HCT116 (cell line): Measurements from ENCODE around the gene STYXL2. TPM values are rescaled to one million over a fixed set of nuclear protein-coding genes. Genes with fewer than 3 reads are reported as not detected.
A peak's percentile ranks its signal among the peaks of the same experiment; 100 is the strongest.

Source experiments
- ATAC-seq: fragments of 200-7000 bp; cut with Tn5 transposase; 2 replicates; pipeline ENCODE4 v1.9.1; 2020; ENCODE audit warnings: mild to moderate bottlenecking, moderate library complexity
- BruUV-seq: library from RNA; stranded (reverse); fragments of 400-500 nt; replicated peaks from 2 replicates; lab custom pipeline; 2021; lab: Mats Ljungman, UMichigan
- CTCF ChIA-PET: fragments of 300-600 bp; sonication (Branson Sonifier 250); formaldehyde crosslinking; loops from one replicate; lab custom pipeline; 2021; ENCODE audit warnings: antibody characterized with exemption; lab: Charles Lee
- POLR2A ChIA-PET: fragments of 300-600, 350-600 bp; sonication (Branson Sonifier 250); formaldehyde crosslinking; loops from one replicate; lab custom pipeline; 2021; ENCODE audit warnings: antibody characterized with exemption; lab: Charles Lee
- RAD21 ChIA-PET, 2 experiments: fragments of 300-600 bp; sonication (Branson Sonifier 250); formaldehyde crosslinking; loops; one replicate each; lab custom pipeline; 2023; ENCODE audit warnings: low total read pairs in 2 of 2; ENCODE audit not compliant: uncharacterized antibody in 2 of 2, unreplicated experiment in 2 of 2, low non-redundant PET in 1 of 2; lab: Charles Lee
- DNase-seq: peaks from one replicate; pipeline ENCODE4 v3.0.0-alpha.2; 2010; ENCODE audit warnings: low read depth, low spot score
- H2AFZ ChIP-seq: fragments of 200-600 bp; shearing (Covaris generic), sonication (generic); 2 replicates; pipeline ENCODE4 v1.6.1; 2017; ENCODE audit warnings: low read depth, mixed run types, mixed read lengths, antibody characterized with exemption, low read length; ENCODE audit not compliant: poor library complexity, severe bottlenecking
- H3K27ac ChIP-seq: 2 replicates; pipeline ENCODE4 v1.5.1; 2012; ENCODE audit warnings: low read depth, low read length
- H3K27me3 ChIP-seq: fragments of 200-600 bp; sonication (generic); 2 replicates; pipeline ENCODE4 v1.6.1; 2016; ENCODE audit warnings: mixed run types, low read length, mixed read lengths; ENCODE audit not compliant: insufficient read depth
- H3K36me3 ChIP-seq, 2 experiments: fragments of 200-500 bp in 1 of 2; fragments of 200-600 bp in 1 of 2; sonication (Bioruptor generic) in 1 of 2; sonication (generic) in 1 of 2; 2 replicates each; pipeline versions ENCODE4 v1.5.1 to v1.6.1; 2014 to 2016; ENCODE audit warnings: low read length in 2 of 2, inconsistent platforms in 1 of 2, mixed read lengths in 1 of 2, mixed run types in 1 of 2; ENCODE audit not compliant: insufficient read depth in 2 of 2, control insufficient read depth in 1 of 2
- H3K4me1 ChIP-seq, 2 experiments: fragments of 200-600 bp in 1 of 2; sonication (generic) in 1 of 2; 2 replicates each; pipeline versions ENCODE4 v1.5.1 to v1.6.1; 2012 to 2017; ENCODE audit warnings: low read length in 2 of 2, inconsistent platforms in 1 of 2, mild to moderate bottlenecking in 1 of 2, mixed read lengths in 1 of 2, mixed run types in 1 of 2, moderate library complexity in 1 of 2; ENCODE audit not compliant: insufficient read depth in 2 of 2, control insufficient read depth in 1 of 2
- H3K4me2 ChIP-seq: fragments of 200-600 bp; sonication (generic); 2 replicates; pipeline ENCODE4 v1.6.1; 2017; ENCODE audit warnings: mixed run types, low read length, mixed read lengths
- H3K4me3 ChIP-seq, 2 experiments: fragments of 200-600 bp in 1 of 2; sonication (generic) in 1 of 2; replicated peaks in 1 of 2; 2 replicates each; pipeline ENCODE4 v1.5.1; 2011 to 2016; ENCODE audit warnings: low read length in 2 of 2, control low read depth in 1 of 2, low read depth in 1 of 2, mild to moderate bottlenecking in 1 of 2, mixed read lengths in 1 of 2, mixed run types in 1 of 2
- H3K79me2 ChIP-seq: fragments of 200-600 bp; sonication (generic); 2 replicates; pipeline ENCODE4 v1.6.1; 2017; ENCODE audit warnings: mild to moderate bottlenecking, mixed run types, low read length, moderate library complexity, mixed read lengths; ENCODE audit not compliant: insufficient read depth
- H3K9ac ChIP-seq: fragments of 200-600 bp; sonication (generic); 2 replicates; pipeline ENCODE4 v1.6.1; 2016; ENCODE audit warnings: low read length, mixed read lengths
- H3K9me2 ChIP-seq: fragments of 200-600 bp; sonication (generic), shearing (Covaris generic); 2 replicates; pipeline ENCODE4 v1.6.1; 2017; ENCODE audit warnings: mixed run types, mild to moderate bottlenecking, moderate library complexity; ENCODE audit not compliant: insufficient read depth
- H3K9me3 ChIP-seq, 2 experiments: fragments of 200-500 bp in 1 of 2; fragments of 200-600 bp in 1 of 2; sonication (Bioruptor generic) in 1 of 2; sonication (generic) in 1 of 2; 2 replicates each; pipeline ENCODE4 v1.6.1; 2014 to 2017; ENCODE audit warnings: low read length in 2 of 2, mixed read lengths in 2 of 2, inconsistent platforms in 1 of 2, low read depth in 1 of 2, mild to moderate bottlenecking in 1 of 2, mixed run types in 1 of 2, moderate library complexity in 1 of 2; ENCODE audit not compliant: control insufficient read depth in 1 of 2, insufficient read depth in 1 of 2
- H4K20me1 ChIP-seq: fragments of 200-600 bp; sonication (generic), shearing (Covaris generic); 2 replicates; pipeline ENCODE4 v1.6.1; 2017; ENCODE audit warnings: mixed run types, mild to moderate bottlenecking, moderate library complexity; ENCODE audit not compliant: insufficient read depth
- CTCF ChIP-seq, 3 experiments: fragments of 200-600 bp in 1 of 3; sonication (generic) in 1 of 3; IDR thresholded peaks in 2 of 3; conservative IDR thresholded peaks in 1 of 3; 2 replicates each; pipeline ENCODE4 v1.5.1; 2012 to 2017; ENCODE audit warnings: low read depth in 2 of 3, low read length in 2 of 3, antibody characterized with exemption in 1 of 3, borderline replicate concordance in 1 of 3, control low read depth in 1 of 3, mild to moderate bottlenecking in 1 of 3, mixed read lengths in 1 of 3, mixed run types in 1 of 3, moderate library complexity in 1 of 3; ENCODE audit not compliant: insufficient read depth in 1 of 3
- EGR1 ChIP-seq: IDR thresholded peaks from 2 replicates; pipeline ENCODE4 v1.6.1; 2012; ENCODE audit warnings: low read depth
- ELF1 ChIP-seq: IDR thresholded peaks from 2 replicates; pipeline ENCODE4 v1.6.1; 2012; ENCODE audit warnings: low read depth, borderline replicate concordance
- EZH2phosphoT487 ChIP-seq: fragments of 200-600 bp; IDR thresholded peaks from 2 replicates; pipeline ENCODE4 v1.6.1; 2018; ENCODE audit warnings: antibody characterized with exemption, borderline replicate concordance
- FOSL1 ChIP-seq: IDR thresholded peaks from 2 replicates; pipeline ENCODE4 v1.6.1; 2012; ENCODE audit warnings: low read depth
- JUND ChIP-seq: IDR thresholded peaks from 2 replicates; pipeline ENCODE4 v1.6.1; 2012
- MAX ChIP-seq: IDR thresholded peaks from 2 replicates; pipeline ENCODE4 v1.6.1; 2012
- POLR2A ChIP-seq: IDR thresholded peaks from 2 replicates; pipeline ENCODE4 v1.7.0; 2011; ENCODE audit warnings: borderline replicate concordance; ENCODE audit not compliant: insufficient read depth, insufficient read length; ENCODE audit errors: extremely low read depth
- RAD21 ChIP-seq: IDR thresholded peaks from 2 replicates; pipeline ENCODE4 v1.6.1; 2012; ENCODE audit warnings: low read depth, mild to moderate bottlenecking
- REST ChIP-seq: IDR thresholded peaks from 2 replicates; pipeline ENCODE4 v1.6.1; 2012; ENCODE audit warnings: low read depth
- SIN3A ChIP-seq: IDR thresholded peaks from 2 replicates; pipeline ENCODE4 v1.6.1; 2012; ENCODE audit warnings: low read depth
- SP1 ChIP-seq: IDR thresholded peaks from 2 replicates; pipeline ENCODE4 v1.6.1; 2012; ENCODE audit warnings: low read depth
- YY1 ChIP-seq: IDR thresholded peaks from 2 replicates; pipeline ENCODE4 v1.6.1; 2011; ENCODE audit warnings: low read length, low read depth, moderate library complexity, mild to moderate bottlenecking; ENCODE audit not compliant: insufficient replicate concordance; ENCODE audit errors: extremely low read depth
- ZBTB33 ChIP-seq: IDR thresholded peaks from 2 replicates; pipeline ENCODE4 v1.6.1; 2011; ENCODE audit warnings: mild to moderate bottlenecking, low read length, moderate library complexity; ENCODE audit not compliant: insufficient replicate concordance; ENCODE audit errors: extremely low read depth
- ZFX ChIP-seq: fragments of 450-650 bp; IDR thresholded peaks from 2 replicates; pipeline ENCODE4 v1.6.1; 2017
- ZNF274 ChIP-seq: fragments of 200-500 bp; sonication (Bioruptor generic); IDR thresholded peaks from 2 replicates; pipeline ENCODE4 v1.6.1; 2014; ENCODE audit warnings: mild to moderate bottlenecking, low read depth, low read length, inconsistent platforms
- intact Hi-C: fragments of 100-400 bp; cut with micrococcal nuclease; formaldehyde crosslinking; loops from 2 replicates; pipeline ENCODE4 v1.10.0; 2022
- total RNA-seq: library from RNA; stranded (reverse); gene quantifications from one replicate; pipeline ENCODE4 v1.2.1, GENCODE V29; 2021; ENCODE audit not compliant: unreplicated experiment

Gene STYXL2
- total RNA-seq, 1 experiment from 2014 or later: not detected

- no peak overlapping the region for H2AFZ ChIP-seq
- H3K4me2 ChIP-seq: peak overlapping the region; percentile 12; the same call in 1 of the 2 replicates
- ATAC-seq: no peak
- H3K9me3 ChIP-seq: no peaks in the 10 kb centered on the region
- H3K4me1 ChIP-seq: peaks cover 2 to 14% of the 10 kb centered on the region in 2 experiments
- TF ChIP-seq YY1: no peak
- TF ChIP-seq SP1: no peak
- no peak for TF ChIP-seq EZH2phosphoT487
- no peak for TF ChIP-seq SIN3A
- no peak for TF ChIP-seq MAX
- TF ChIP-seq FOSL1: no peak
- TF ChIP-seq JUND: no peak
- TF ChIP-seq POLR2A: no peak
- TF ChIP-seq EGR1: no peak
- TF ChIP-seq ELF1: no peak
- TF ChIP-seq ZNF274: no peak
- no peak for TF ChIP-seq REST
- TF ChIP-seq ZFX: no peak
- TF ChIP-seq ZBTB33: no peak
- TF ChIP-seq CTCF (IDR thresholded peaks at IDR 0.05 in 2 of 3, conservative IDR thresholded peaks at IDR 0.05 in 1 of 3; ENCODE audit: borderline replicate concordance in 1 of 3, insufficient read depth in 1 of 3, low read depth in 2 of 3, low read length in 2 of 3): no peak
- TF ChIP-seq RAD21: no peak
- DNase-seq: no peak
- no peaks in the 10 kb centered on the region for H3K9me2 ChIP-seq
- no peaks in the 10 kb centered on the region for H3K36me3 ChIP-seq
- H3K79me2 ChIP-seq: no peaks in the 10 kb centered on the region
- ChIA-PET RAD21 (no interaction called here), POLR2A (no interaction called here), CTCF (no interaction called here)
- H3K9ac ChIP-seq: no peak overlapping the region
- no peak overlapping the region for H3K27ac ChIP-seq
- H3K27me3 ChIP-seq: no peaks in the 10 kb centered on the region
- H3K4me3 ChIP-seq: no peak overlapping the region
- no peaks in the 10 kb centered on the region for H4K20me1 ChIP-seq
- no TSS peak for BruUV-seq
- intact Hi-C loops: no loop called here
These were observed 16.6 kb upstream of the STYXL2 start for GRCh38 chr1:167077128-167077867.
